Stomach (tissue), 4 donors: ENCODE data around the gene MMEL1.

Source experiments
- EP300 ChIP-seq: sonication (generic); formaldehyde crosslinking; IDR thresholded peaks from one replicate; pipeline ENCODE4 v1.6.1; 2017; ENCODE audit warnings: antibody characterized with exemption
- POLR2A ChIP-seq, 4 donors: fragments of 450-650 bp; IDR thresholded peaks; one replicate each; pipeline ENCODE4 v1.6.1; 2016; ENCODE audit warnings: antibody characterized with exemption in 4 of 4, control low read depth in 2 of 4, mild to moderate bottlenecking in 1 of 4, moderate library complexity in 1 of 4
- POLR2AphosphoS5 ChIP-seq, 3 donors: sonication (generic); formaldehyde crosslinking; IDR thresholded peaks; one replicate each; pipeline ENCODE4 v1.6.1; 2016; ENCODE audit warnings: antibody characterized with exemption in 3 of 3
- TF ChIP-seq, protein P1 (sequence below), 7 experiments: fragments of 450-650 bp in 4 of 7; fragments of 200-600 bp in 3 of 7; sonication (generic) in 3 of 7; IDR thresholded peaks; one replicate each; pipeline ENCODE4 v1.5.1; 2016 to 2019; ENCODE audit warnings: antibody characterized with exemption in 7 of 7, control low read depth in 2 of 7, mild to moderate bottlenecking in 1 of 7

GRCh38 chr1:2611621-2612437 is 21.0 kb downstream of the MMEL1 start:
- TF ChIP-seq, protein P1, sequence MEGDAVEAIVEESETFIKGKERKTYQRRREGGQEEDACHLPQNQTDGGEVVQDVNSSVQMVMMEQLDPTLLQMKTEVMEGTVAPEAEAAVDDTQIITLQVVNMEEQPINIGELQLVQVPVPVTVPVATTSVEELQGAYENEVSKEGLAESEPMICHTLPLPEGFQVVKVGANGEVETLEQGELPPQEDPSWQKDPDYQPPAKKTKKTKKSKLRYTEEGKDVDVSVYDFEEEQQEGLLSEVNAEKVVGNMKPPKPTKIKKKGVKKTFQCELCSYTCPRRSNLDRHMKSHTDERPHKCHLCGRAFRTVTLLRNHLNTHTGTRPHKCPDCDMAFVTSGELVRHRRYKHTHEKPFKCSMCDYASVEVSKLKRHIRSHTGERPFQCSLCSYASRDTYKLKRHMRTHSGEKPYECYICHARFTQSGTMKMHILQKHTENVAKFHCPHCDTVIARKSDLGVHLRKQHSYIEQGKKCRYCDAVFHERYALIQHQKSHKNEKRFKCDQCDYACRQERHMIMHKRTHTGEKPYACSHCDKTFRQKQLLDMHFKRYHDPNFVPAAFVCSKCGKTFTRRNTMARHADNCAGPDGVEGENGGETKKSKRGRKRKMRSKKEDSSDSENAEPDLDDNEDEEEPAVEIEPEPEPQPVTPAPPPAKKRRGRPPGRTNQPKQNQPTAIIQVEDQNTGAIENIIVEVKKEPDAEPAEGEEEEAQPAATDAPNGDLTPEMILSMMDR (IDR thresholded peaks at IDR 0.05), result no peak
- TF ChIP-seq POLR2A (IDR thresholded peaks at IDR 0.05) (no peak), POLR2AphosphoS5 (IDR thresholded peaks at IDR 0.05) (no peak), EP300 (no peak)
